K562 (cell line): Measurements from ENCODE around the gene EXOSC1. TPM values are rescaled to one million over a fixed set of nuclear protein-coding genes. Genes with fewer than 3 reads are reported as not detected.

Source experiments
- CHD1 ChIP-seq: fragments of 200-600 bp; sonication (generic); IDR thresholded peaks from one replicate; pipeline ENCODE4 v1.6.1; 2012; ENCODE audit warnings: mild to moderate bottlenecking, moderate library complexity, low read length, inconsistent platforms
- ERF ChIP-seq: fragments of 450-650 bp; formaldehyde crosslinking; IDR thresholded peaks from 2 replicates; pipeline ENCODE4 v1.4.0; 2020; ENCODE audit warnings: mild to moderate bottlenecking, mixed read lengths
- EWSR1 ChIP-seq: fragments of 450-650 bp; IDR thresholded peaks from 2 replicates; pipeline ENCODE4 v1.6.1; 2018; ENCODE audit warnings: borderline replicate concordance, mild to moderate bottlenecking, low read depth, moderate library complexity; ENCODE audit not compliant: partially characterized antibody
- FUS ChIP-seq: fragments of 200-400 bp; formaldehyde crosslinking; optimal IDR thresholded peaks from 2 replicates; pipeline ENCODE3; 2017; ENCODE audit warnings: low read depth, low read length
- HDAC1 ChIP-seq, 2 experiments: fragments of 450-650 bp; IDR thresholded peaks; 2 replicates each; pipeline ENCODE4 v1.6.1; 2016 to 2017; ENCODE audit warnings: inconsistent platforms in 1 of 2, mild to moderate bottlenecking in 1 of 2, moderate library complexity in 1 of 2
- HNRNPL ChIP-seq: fragments of 200-400 bp; formaldehyde crosslinking; IDR thresholded peaks from 2 replicates; pipeline ENCODE4 v1.6.1; 2017; ENCODE audit warnings: low read depth, mild to moderate bottlenecking, low read length
- LARP7 ChIP-seq: fragments of 450-650 bp; IDR thresholded peaks from 2 replicates; pipeline ENCODE4 v1.6.1; 2016
- MEIS2 ChIP-seq: fragments of 450-650 bp; IDR thresholded peaks from 2 replicates; pipeline ENCODE4 v1.6.1; 2014; ENCODE audit warnings: mild to moderate bottlenecking; ENCODE audit not compliant: partially characterized antibody
- MYNN ChIP-seq, 2 experiments: sonication (generic); formaldehyde crosslinking in 1 of 2; IDR thresholded peaks; 2 replicates each; pipeline versions ENCODE4 v1.5.0 to v1.6.1; 2016 to 2020; ENCODE audit warnings: antibody characterized with exemption in 1 of 2, missing genetic modification reagents in 1 of 2
- RHOXF2B ChIP-seq: fragments of 250-450 bp; sonication (Bioruptor Pico); conservative IDR thresholded peaks from 2 replicates; pipeline ENCODE4 v1.5.1; 2021
- SMAD3 ChIP-seq: fragments of 450-650 bp; formaldehyde crosslinking; conservative IDR thresholded peaks from 2 replicates; pipeline ENCODE4 v1.4.0; 2020; ENCODE audit warnings: mild to moderate bottlenecking
- SRF ChIP-seq, 2 experiments: fragments of 250-450, 450-650 bp in 1 of 2; sonication (Bioruptor Pico) in 1 of 2; sonication (generic) in 1 of 2; formaldehyde crosslinking; IDR thresholded peaks; 2 replicates each; pipeline versions ENCODE4 v1.5.0 to v1.5.1; 2020 to 2022; ENCODE audit warnings: mild to moderate bottlenecking in 1 of 2, missing genetic modification reagents in 1 of 2
- TAF9B ChIP-seq: fragments of 450-650 bp; IDR thresholded peaks from 2 replicates; pipeline ENCODE4 v1.6.1; 2018; ENCODE audit warnings: mild to moderate bottlenecking; ENCODE audit not compliant: partially characterized antibody
- TAL1 ChIP-seq: fragments of 450-650 bp; IDR thresholded peaks from 2 replicates; pipeline ENCODE4 v1.6.1; 2016; ENCODE audit warnings: mild to moderate bottlenecking
- TCF3 ChIP-seq: sonication (generic); formaldehyde crosslinking; IDR thresholded peaks from 2 replicates; pipeline ENCODE4 v1.4.0; 2020; ENCODE audit warnings: mild to moderate bottlenecking, missing genetic modification reagents
- U2AF2 ChIP-seq: fragments of 200-400 bp; formaldehyde crosslinking; optimal IDR thresholded peaks from 2 replicates; pipeline ENCODE3; 2017; ENCODE audit warnings: low read depth, mild to moderate bottlenecking, low read length
- ZFPM2 ChIP-seq: fragments of 250-450 bp; sonication (Bioruptor Pico); IDR thresholded peaks from 2 replicates; pipeline ENCODE4 v1.5.1; 2022; ENCODE audit warnings: mild to moderate bottlenecking
- ZNF121 ChIP-seq: sonication (generic); formaldehyde crosslinking; conservative IDR thresholded peaks from 2 replicates; pipeline ENCODE4 v1.8.0; 2022; ENCODE audit warnings: missing genetic modification reagents
- ZNF280B ChIP-seq: fragments of 250-450 bp; sonication (Bioruptor Pico); IDR thresholded peaks from 2 replicates; pipeline ENCODE4 v1.5.1; 2021; ENCODE audit warnings: mild to moderate bottlenecking
- ZNF282 ChIP-seq: sonication (generic); formaldehyde crosslinking; IDR thresholded peaks from 2 replicates; pipeline ENCODE4 v1.8.1; 2023; ENCODE audit warnings: missing genetic modification reagents
- ZNF41 ChIP-seq: fragments of 250-450 bp; sonication (Bioruptor Pico); conservative IDR thresholded peaks from 2 replicates; pipeline ENCODE4 v1.4.0; 2020; ENCODE audit warnings: mild to moderate bottlenecking
- ZNF57 ChIP-seq: fragments of 450-650 bp; formaldehyde crosslinking; IDR thresholded peaks from 2 replicates; pipeline ENCODE4 v1.4.0; 2020; ENCODE audit warnings: mild to moderate bottlenecking, moderate library complexity
- ZNF785 ChIP-seq: fragments of 250-450 bp; sonication (Bioruptor Pico); IDR thresholded peaks from 2 replicates; pipeline ENCODE4 v1.4.0; 2020; ENCODE audit warnings: mild to moderate bottlenecking
- ZZZ3 ChIP-seq: fragments of 450-650 bp; IDR thresholded peaks from 2 replicates; pipeline ENCODE4 v1.6.1; 2016; ENCODE audit warnings: antibody characterized with exemption, mild to moderate bottlenecking, moderate library complexity
- polyA plus RNA-seq, 8 experiments: library from polyadenylated mRNA; depleted of rRNA in 4 of 8; stranded (reverse) in 5 of 8; unstranded in 3 of 8; fragments of >200 nt; fragmentation: Nextera tagmentation in 2 of 8; fragmentation: Illumina TruSeq in 1 of 8; extraction: Ambion mirVana in 2 of 8; extraction: Trizol in 1 of 8; gene quantifications; 2 replicates each; pipeline versions ENCODE4 v1.2.1 to v1.2.3, GENCODE V29; 2011 to 2014; ENCODE audit warnings: inconsistent platforms in 1 of 8, missing spikeins in 1 of 8
- total RNA-seq, 7 experiments: library from RNA; depleted of rRNA in 6 of 7; stranded (reverse); fragments of >200 nt in 6 of 7; fragmentation: Illumina TruSeq in 2 of 7; extraction: Trizol in 2 of 7; gene quantifications; 2 replicates each; pipeline versions ENCODE4 v1.2.1 to v1.2.3, GENCODE V29; 2011 to 2021; ENCODE audit warnings: low replicate concordance in 1 of 7
- TF ChIP-seq, protein P1 (sequence below): fragments of 250-450 bp; sonication (Bioruptor Pico); IDR thresholded peaks from 2 replicates; pipeline ENCODE4 v1.5.0; 2021; ENCODE audit warnings: mild to moderate bottlenecking, borderline replicate concordance
- TF ChIP-seq, protein P2 (sequence below): sonication (generic); formaldehyde crosslinking; IDR thresholded peaks from 2 replicates; pipeline ENCODE4 v1.8.1; 2023; ENCODE audit warnings: mild to moderate bottlenecking, missing genetic modification reagents

Gene EXOSC1
- total and polyA plus RNA-seq, 9 of the 15 experiments (the other 6 are each of a cell fraction or from before 2014, with no cell fraction given), result 44.3 to 117 (median 67.0) TPM

DNA sequence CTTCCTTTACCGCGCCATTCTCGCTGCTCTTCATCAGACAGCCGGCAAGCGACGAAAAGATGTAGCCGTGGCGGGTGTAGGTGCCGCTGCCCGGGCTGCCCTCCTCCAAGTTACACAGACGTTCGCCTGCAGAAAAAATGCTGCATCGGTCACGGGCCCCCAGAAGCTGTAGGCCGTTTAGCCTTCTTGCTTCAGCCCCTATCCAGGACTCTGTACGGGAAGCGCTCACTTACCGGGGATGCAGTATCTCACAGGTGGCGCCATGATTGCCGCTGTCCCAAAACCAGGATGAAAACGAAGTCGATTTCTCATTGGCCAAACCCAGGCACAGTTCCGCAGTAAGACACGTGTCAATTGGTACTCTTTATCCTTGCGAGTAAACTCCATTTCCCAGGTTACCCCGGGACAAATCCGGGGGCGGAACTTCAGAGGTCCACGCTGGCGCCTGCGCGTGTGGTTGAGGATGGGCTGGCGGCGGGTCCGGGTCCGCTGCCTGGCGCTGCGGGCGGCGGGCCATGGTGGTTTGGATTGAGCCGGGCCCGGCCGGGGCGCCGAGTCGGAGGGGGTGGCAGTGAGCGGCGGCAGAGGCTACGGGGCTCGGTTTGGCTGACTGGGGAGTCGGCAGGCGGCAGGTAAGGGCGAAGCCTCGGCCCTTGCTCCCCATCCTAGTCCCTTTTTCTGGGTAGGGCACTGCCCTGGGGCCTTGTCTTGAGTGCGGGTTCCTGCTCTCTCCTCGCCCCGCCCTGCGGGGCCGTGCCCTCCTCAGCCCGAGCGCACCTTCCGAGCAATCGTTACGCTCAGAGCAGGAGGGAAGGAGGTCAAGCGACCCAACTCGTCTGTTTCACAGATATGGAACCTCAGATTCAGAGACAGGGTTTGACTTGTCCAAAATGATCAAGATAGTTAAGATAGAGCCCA, at the start of gene EXOSC1, which contains the start of gene ZDHHC16 (continued):
- no peak for TF ChIP-seq ZNF280B
- no peak for TF ChIP-seq SMAD3
- no peak for TF ChIP-seq ZNF57 (CRISPR knock-in tag)
- TF ChIP-seq SRF (CRISPR knock-in tag; IDR thresholded peaks at IDR 0.05), result no peak
- TF ChIP-seq ZNF785 (CRISPR knock-in tag), result no peak
- TF ChIP-seq MYNN (IDR thresholded peaks at IDR 0.05), result no peak
- TF ChIP-seq MYNN (CRISPR knock-in tag; IDR thresholded peaks at IDR 0.05), result no peak
- TF ChIP-seq HNRNPL, result 0 out of 2 replicates have a peak, but pooled peaks have one; percentile 55
- TF ChIP-seq, protein P1, sequence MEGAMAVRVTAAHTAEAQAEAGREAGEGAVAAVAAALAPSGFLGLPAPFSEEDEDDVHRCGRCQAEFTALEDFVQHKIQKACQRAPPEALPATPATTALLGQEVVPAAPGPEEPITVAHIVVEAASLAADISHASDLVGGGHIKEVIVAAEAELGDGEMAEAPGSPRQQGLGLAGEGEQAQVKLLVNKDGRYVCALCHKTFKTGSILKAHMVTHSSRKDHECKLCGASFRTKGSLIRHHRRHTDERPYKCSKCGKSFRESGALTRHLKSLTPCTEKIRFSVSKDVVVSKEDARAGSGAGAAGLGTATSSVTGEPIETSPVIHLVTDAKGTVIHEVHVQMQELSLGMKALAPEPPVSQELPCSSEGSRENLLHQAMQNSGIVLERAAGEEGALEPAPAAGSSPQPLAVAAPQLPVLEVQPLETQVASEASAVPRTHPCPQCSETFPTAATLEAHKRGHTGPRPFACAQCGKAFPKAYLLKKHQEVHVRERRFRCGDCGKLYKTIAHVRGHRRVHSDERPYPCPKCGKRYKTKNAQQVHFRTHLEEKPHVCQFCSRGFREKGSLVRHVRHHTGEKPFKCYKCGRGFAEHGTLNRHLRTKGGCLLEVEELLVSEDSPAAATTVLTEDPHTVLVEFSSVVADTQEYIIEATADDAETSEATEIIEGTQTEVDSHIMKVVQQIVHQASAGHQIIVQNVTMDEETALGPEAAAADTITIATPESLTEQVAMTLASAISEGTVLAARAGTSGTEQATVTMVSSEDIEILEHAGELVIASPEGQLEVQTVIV (CRISPR knock-in tag), result no peak
- no peak for TF ChIP-seq RHOXF2B
- TF ChIP-seq ZNF121 (CRISPR knock-in tag), result no peak
- no peak for TF ChIP-seq ZNF282 (CRISPR knock-in tag)
- TF ChIP-seq ZFPM2 (CRISPR knock-in tag), result no peak
- TF ChIP-seq ZNF41 (CRISPR knock-in tag), result no peak
- no peak for TF ChIP-seq CHD1
- no peak for TF ChIP-seq LARP7
- TF ChIP-seq ERF (CRISPR knock-in tag), result no peak
- TF ChIP-seq MEIS2, result peak; percentile 72
- no peak for TF ChIP-seq FUS
- 0 out of 4 replicates have a peak, but pooled peaks of 1 of the 2 experiments have one; percentile 59 for TF ChIP-seq HDAC1 (IDR thresholded peaks at IDR 0.05)
- no peak for TF ChIP-seq EWSR1
- TF ChIP-seq, protein P2, sequence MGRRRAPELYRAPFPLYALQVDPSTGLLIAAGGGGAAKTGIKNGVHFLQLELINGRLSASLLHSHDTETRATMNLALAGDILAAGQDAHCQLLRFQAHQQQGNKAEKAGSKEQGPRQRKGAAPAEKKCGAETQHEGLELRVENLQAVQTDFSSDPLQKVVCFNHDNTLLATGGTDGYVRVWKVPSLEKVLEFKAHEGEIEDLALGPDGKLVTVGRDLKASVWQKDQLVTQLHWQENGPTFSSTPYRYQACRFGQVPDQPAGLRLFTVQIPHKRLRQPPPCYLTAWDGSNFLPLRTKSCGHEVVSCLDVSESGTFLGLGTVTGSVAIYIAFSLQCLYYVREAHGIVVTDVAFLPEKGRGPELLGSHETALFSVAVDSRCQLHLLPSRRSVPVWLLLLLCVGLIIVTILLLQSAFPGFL (CRISPR knock-in tag), result no peak
- peak; percentile 53 for TF ChIP-seq TAF9B
- TF ChIP-seq TAL1, result no peak
- no peak for TF ChIP-seq ZZZ3
- TF ChIP-seq U2AF2, result no peak
- no peak for TF ChIP-seq TCF3 (CRISPR knock-in tag)
